ENCODE results near the gene TCF7L2.

Gene TCF7L2

GRCh38 chr10:113068178-113068890 is 118.3 kb downstream of the TCF7L2 start:
- ATAC-seq: no peak
- TF ChIP-seq ZFP3 (CRISPR knock-in tag; IDR thresholded peaks at IDR 0.05) (no peak), CREB5 (CRISPR knock-in tag; IDR thresholded peaks at IDR 0.05; ENCODE audit: low read depth) (no peak), TOX (CRISPR knock-in tag; IDR thresholded peaks at IDR 0.05; ENCODE audit: borderline replicate concordance) (no peak), ZFP30 (CRISPR knock-in tag; IDR thresholded peaks at IDR 0.05) (no peak), GLIS3 (CRISPR knock-in tag; IDR thresholded peaks at IDR 0.05) (no peak), ZNF565 (CRISPR knock-in tag; conservative IDR thresholded peaks at IDR 0.05; ENCODE audit: low read depth) (no peak), PATZ1 (CRISPR knock-in tag; IDR thresholded peaks at IDR 0.05; ENCODE audit: borderline replicate concordance) (no peak)
- TF ChIP-seq, protein P1, sequence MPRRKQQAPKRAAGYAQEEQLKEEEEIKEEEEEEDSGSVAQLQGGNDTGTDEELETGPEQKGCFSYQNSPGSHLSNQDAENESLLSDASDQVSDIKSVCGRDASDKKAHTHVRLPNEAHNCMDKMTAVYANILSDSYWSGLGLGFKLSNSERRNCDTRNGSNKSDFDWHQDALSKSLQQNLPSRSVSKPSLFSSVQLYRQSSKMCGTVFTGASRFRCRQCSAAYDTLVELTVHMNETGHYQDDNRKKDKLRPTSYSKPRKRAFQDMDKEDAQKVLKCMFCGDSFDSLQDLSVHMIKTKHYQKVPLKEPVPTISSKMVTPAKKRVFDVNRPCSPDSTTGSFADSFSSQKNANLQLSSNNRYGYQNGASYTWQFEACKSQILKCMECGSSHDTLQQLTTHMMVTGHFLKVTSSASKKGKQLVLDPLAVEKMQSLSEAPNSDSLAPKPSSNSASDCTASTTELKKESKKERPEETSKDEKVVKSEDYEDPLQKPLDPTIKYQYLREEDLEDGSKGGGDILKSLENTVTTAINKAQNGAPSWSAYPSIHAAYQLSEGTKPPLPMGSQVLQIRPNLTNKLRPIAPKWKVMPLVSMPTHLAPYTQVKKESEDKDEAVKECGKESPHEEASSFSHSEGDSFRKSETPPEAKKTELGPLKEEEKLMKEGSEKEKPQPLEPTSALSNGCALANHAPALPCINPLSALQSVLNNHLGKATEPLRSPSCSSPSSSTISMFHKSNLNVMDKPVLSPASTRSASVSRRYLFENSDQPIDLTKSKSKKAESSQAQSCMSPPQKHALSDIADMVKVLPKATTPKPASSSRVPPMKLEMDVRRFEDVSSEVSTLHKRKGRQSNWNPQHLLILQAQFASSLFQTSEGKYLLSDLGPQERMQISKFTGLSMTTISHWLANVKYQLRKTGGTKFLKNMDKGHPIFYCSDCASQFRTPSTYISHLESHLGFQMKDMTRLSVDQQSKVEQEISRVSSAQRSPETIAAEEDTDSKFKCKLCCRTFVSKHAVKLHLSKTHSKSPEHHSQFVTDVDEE (CRISPR knock-in tag; IDR thresholded peaks at IDR 0.05): no peak

- TF ChIP-seq, protein P1 (CRISPR knock-in tag; IDR thresholded peaks at IDR 0.05): no peak
- TF ChIP-seq TOX (CRISPR knock-in tag; IDR thresholded peaks at IDR 0.05; ENCODE audit: borderline replicate concordance): no peak
- TF ChIP-seq OSR1 (CRISPR knock-in tag; IDR thresholded peaks at IDR 0.05): no peak
- TF ChIP-seq RARB (CRISPR knock-in tag; IDR thresholded peaks at IDR 0.05): no peak
- TF ChIP-seq ZC3H10 (CRISPR knock-in tag; IDR thresholded peaks at IDR 0.05): no peak
- no peak for TF ChIP-seq TCF4 (CRISPR knock-in tag; IDR thresholded peaks at IDR 0.05; ENCODE audit: borderline replicate concordance)
- no peak for TF ChIP-seq ISL1 (CRISPR knock-in tag; IDR thresholded peaks at IDR 0.05)
- TF ChIP-seq ZNF565 (CRISPR knock-in tag; conservative IDR thresholded peaks at IDR 0.05; ENCODE audit: low read depth): no peak
- TF ChIP-seq ZFP30 (CRISPR knock-in tag; IDR thresholded peaks at IDR 0.05): no peak
- TF ChIP-seq SNAI2 (CRISPR knock-in tag; IDR thresholded peaks at IDR 0.05): no peak
- no peak for TF ChIP-seq GLIS3 (CRISPR knock-in tag; IDR thresholded peaks at IDR 0.05)
- TF ChIP-seq CSDC2 (CRISPR knock-in tag; IDR thresholded peaks at IDR 0.05): no peak
- TF ChIP-seq ZNF8 (CRISPR knock-in tag; IDR thresholded peaks at IDR 0.05): no peak
- TF ChIP-seq ESRRG (CRISPR knock-in tag; IDR thresholded peaks at IDR 0.05): no peak
- TF ChIP-seq, protein P2, sequence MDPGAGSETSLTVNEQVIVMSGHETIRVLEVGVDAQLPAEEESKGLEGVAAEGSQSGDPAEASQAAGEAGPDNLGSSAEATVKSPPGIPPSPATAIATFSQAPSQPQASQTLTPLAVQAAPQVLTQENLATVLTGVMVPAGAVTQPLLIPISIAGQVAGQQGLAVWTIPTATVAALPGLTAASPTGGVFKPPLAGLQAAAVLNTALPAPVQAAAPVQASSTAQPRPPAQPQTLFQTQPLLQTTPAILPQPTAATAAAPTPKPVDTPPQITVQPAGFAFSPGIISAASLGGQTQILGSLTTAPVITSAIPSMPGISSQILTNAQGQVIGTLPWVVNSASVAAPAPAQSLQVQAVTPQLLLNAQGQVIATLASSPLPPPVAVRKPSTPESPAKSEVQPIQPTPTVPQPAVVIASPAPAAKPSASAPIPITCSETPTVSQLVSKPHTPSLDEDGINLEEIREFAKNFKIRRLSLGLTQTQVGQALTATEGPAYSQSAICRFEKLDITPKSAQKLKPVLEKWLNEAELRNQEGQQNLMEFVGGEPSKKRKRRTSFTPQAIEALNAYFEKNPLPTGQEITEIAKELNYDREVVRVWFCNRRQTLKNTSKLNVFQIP (CRISPR knock-in tag; IDR thresholded peaks at IDR 0.05; ENCODE audit: borderline replicate concordance, low read depth): no peak
- TF ChIP-seq, protein P3, sequence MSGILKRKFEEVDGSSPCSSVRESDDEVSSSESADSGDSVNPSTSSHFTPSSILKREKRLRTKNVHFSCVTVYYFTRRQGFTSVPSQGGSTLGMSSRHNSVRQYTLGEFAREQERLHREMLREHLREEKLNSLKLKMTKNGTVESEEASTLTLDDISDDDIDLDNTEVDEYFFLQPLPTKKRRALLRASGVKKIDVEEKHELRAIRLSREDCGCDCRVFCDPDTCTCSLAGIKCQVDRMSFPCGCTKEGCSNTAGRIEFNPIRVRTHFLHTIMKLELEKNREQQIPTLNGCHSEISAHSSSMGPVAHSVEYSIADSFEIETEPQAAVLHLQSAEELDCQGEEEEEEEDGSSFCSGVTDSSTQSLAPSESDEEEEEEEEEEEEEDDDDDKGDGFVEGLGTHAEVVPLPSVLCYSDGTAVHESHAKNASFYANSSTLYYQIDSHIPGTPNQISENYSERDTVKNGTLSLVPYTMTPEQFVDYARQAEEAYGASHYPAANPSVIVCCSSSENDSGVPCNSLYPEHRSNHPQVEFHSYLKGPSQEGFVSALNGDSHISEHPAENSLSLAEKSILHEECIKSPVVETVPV (CRISPR knock-in tag; IDR thresholded peaks at IDR 0.05): no peak
- no peak for TF ChIP-seq BACH2 (CRISPR knock-in tag; IDR thresholded peaks at IDR 0.05; ENCODE audit: borderline replicate concordance)
- TF ChIP-seq ARNTL (CRISPR knock-in tag; IDR thresholded peaks at IDR 0.05; ENCODE audit: borderline replicate concordance, low read depth): no peak
- no peak for TF ChIP-seq PPARA (CRISPR knock-in tag; IDR thresholded peaks at IDR 0.05; ENCODE audit: borderline replicate concordance)
- ATAC-seq: no peak
Measured at GRCh38 chr10:113069595-113069994, 119.5 kb downstream of the TCF7L2 start.

Measured in SK-N-SH treated with all-trans-retinoic acid at 6 μM for 48 hours (cell line).